Stimulated activated CD4-positive, alpha-beta T cell treated with anti-CD3 and anti-CD28 coated beads, Interleukin-1b, Interleukin-23, amount 100 ng/mL, for 1 hour (primary cell): ENCODE data around the gene PIKFYVE.
"Not testable (repeated sequence)": the region's sequence is repeated elsewhere in the genome, so short reads cannot be mapped to it uniquely, and the experiment has no call there.

Source experiments
- DNase-seq, 2 donors: peaks; one replicate each; pipeline ENCODE4 v3.0.0-alpha.2; 2020; ENCODE audit warnings: low read depth in 2 of 2

The PIKFYVE gene

GRCh38 chr2:208360259-208361076 lies 94.4 kb downstream of the PIKFYVE start:
- DNase-seq: no peak

- no peak for DNase-seq
Measured at GRCh38 chr2:208361077-208361441, 95.0 kb downstream of the PIKFYVE start.

- no peak for DNase-seq
Measured at GRCh38 chr2:208363485-208363884, 97.4 kb downstream of the PIKFYVE start.

- DNase-seq: no peak
Measured at GRCh38 chr2:208366215-208367127, 100.4 kb downstream of the PIKFYVE start.

- DNase-seq: no peak
Measured at GRCh38 chr2:208369091-208369490, 103.0 kb downstream of the PIKFYVE start.

GRCh38 chr2:208370881-208371633 lies 105.0 kb downstream of the PIKFYVE start:
- DNase-seq: no peak

- DNase-seq: no peak
Measured at GRCh38 chr2:208371634-208371935, 105.5 kb downstream of the PIKFYVE start.

- DNase-seq: no peak
Measured at GRCh38 chr2:208373460-208374089, 107.5 kb downstream of the PIKFYVE start.

- DNase-seq: no peak
Measured at GRCh38 chr2:208375491-208376068, 109.5 kb downstream of the PIKFYVE start.

GRCh38 chr2:208377344-208377860 lies 111.3 kb downstream of the PIKFYVE start:
- not testable (repeated sequence) for DNase-seq

GRCh38 chr2:208379192-208379591 lies 113.1 kb downstream of the PIKFYVE start:
- DNase-seq: no peak

- DNase-seq: no peak
Measured at GRCh38 chr2:208384637-208385036, 118.6 kb downstream of the PIKFYVE start.

- DNase-seq: no peak
Measured at GRCh38 chr2:208386541-208386940, 120.5 kb downstream of the PIKFYVE start.

- DNase-seq: no peak
Measured at GRCh38 chr2:208389940-208390339, 123.9 kb downstream of the PIKFYVE start.

- no peak for DNase-seq
Measured at GRCh38 chr2:208392300-208392699, 126.2 kb downstream of the PIKFYVE start.

- DNase-seq: not testable (repeated sequence)
Measured at GRCh38 chr2:208396796-208397195, 130.7 kb downstream of the PIKFYVE start.

- DNase-seq: no peak
Measured at GRCh38 chr2:208399201-208399600, 133.1 kb downstream of the PIKFYVE start.

GRCh38 chr2:208406474-208407451 lies 140.7 kb downstream of the PIKFYVE start, which contains the start of gene PTH2R:
Gene PTH2R (plus strand): TSS chr2:208406792. CDS start chr2:208407044, 252 bp downstream.
- no peak for DNase-seq

GRCh38 chr2:208407667-208408066 lies 141.6 kb downstream of the PIKFYVE start:
- DNase-seq: no peak
